Mammary epithelial cell (primary cell): ENCODE results near the gene CCDC117.

Experiments
- CTCF ChIP-seq, 2 donors: IDR thresholded peaks in 1 of 2; conservative IDR thresholded peaks in 1 of 2; 2 replicates each; pipeline ENCODE4 v1.5.1; 2011 to 2012; ENCODE audit warnings: inconsistent platforms in 2 of 2, low read length in 2 of 2, mild to moderate bottlenecking in 2 of 2, control low read depth in 1 of 2, low read depth in 1 of 2; ENCODE audit not compliant: insufficient read depth in 1 of 2; ENCODE audit errors: extremely low read depth in 1 of 2
- EZH2 ChIP-seq: IDR thresholded peaks from 2 replicates; pipeline ENCODE4 v1.6.1; 2012; ENCODE audit warnings: low read length, inconsistent platforms, borderline replicate concordance

DNA sequence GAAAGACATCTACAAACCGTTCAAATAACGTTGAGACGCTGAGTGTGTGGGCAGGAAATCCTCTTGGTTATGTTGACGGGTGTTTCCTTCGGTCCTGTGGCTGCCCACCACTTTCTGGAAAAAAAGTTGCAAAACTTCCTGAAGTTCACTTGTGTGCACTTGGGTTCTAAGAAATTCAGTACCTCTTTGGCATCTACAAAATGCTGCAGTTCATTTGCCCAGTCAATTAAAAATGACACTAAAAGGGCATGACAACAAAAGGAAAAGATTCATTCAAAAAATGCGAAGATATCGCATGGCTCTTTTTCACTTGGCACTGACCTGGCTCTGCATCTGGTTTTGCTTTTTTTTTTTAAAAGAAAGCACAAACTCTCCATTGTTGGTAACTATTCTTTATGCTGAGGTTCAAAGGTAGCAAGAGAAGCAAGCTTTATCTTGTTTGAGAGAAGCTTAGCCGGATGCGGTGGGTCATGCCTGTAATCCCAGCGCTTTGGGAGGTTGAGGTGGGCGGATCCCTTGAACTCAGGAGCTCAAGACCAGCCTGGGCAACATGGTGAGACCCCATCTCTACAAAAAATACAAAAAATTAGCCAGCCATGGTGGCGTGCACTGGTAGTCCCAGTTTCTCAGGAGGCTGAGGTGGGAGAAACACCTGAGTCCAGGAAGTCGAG is 38.5 kb downstream of the CCDC117 start:
- no peak for TF ChIP-seq CTCF (conservative IDR thresholded peaks at IDR 0.05 in 1 of 2, IDR thresholded peaks at IDR 0.05 in 1 of 2; ENCODE audit: extremely low read depth in 1 of 2, insufficient read depth in 1 of 2, low read depth in 1 of 2, low read length in 2 of 2)
- TF ChIP-seq EZH2 = no peak
